HS-5 (cell line): ENCODE data around the gene TCTN3.
"Not testable (repeated sequence)": the region's sequence is repeated elsewhere in the genome, so short reads cannot be mapped to it uniquely, and the experiment has no call there.

Experiments used
- DNase-seq: peaks from one replicate; pipeline ENCODE4 v3.0.0-alpha.2; 2012; ENCODE audit warnings: low read depth

Gene TCTN3

GRCh38 chr10:95683966-95684365, 9.8 kb downstream of the TCTN3 start:
- DNase-seq, result no peak

- no peak for DNase-seq
Observed at GRCh38 chr10:95675403-95676116, 18.2 kb downstream of the TCTN3 start.

- no peak for DNase-seq
Observed at GRCh38 chr10:95674643-95675042, 19.1 kb downstream of the TCTN3 start.

- not testable (repeated sequence) for DNase-seq
Observed at GRCh38 chr10:95672641-95673040, 21.1 kb downstream of the TCTN3 start.

- DNase-seq, result no peak
Observed at GRCh38 chr10:95664543-95664942, 29.2 kb downstream of the TCTN3 start.

GRCh38 chr10:95663496-95663895, 30.2 kb downstream of the TCTN3 start:
- no peak for DNase-seq

GRCh38 chr10:95661818-95662217, 31.9 kb downstream of the TCTN3 start:
- no peak for DNase-seq

- DNase-seq, result no peak
Observed at GRCh38 chr10:95660283-95660682, 33.4 kb downstream of the TCTN3 start.

- no peak for DNase-seq
Observed at GRCh38 chr10:95657250-95657649, 36.5 kb downstream of the TCTN3 start.

GRCh38 chr10:95656291-95657164, 37.2 kb downstream of the TCTN3 start, which contains the start of gene ALDH18A1:
ALDH18A1 (minus strand) TSS chr10:95656711; CDS start chr10:95653377, 3,334 bp downstream.
- peak; percentile 59 for DNase-seq

- DNase-seq, result no peak
Observed at GRCh38 chr10:95655571-95656290, 38.0 kb downstream of the TCTN3 start.

- no peak for DNase-seq
Observed at GRCh38 chr10:95653895-95654294, 39.8 kb downstream of the TCTN3 start.

- no peak for DNase-seq
Observed at GRCh38 chr10:95651346-95652060, 42.2 kb downstream of the TCTN3 start.

GRCh38 chr10:95650232-95650631, 43.5 kb downstream of the TCTN3 start:
- no peak for DNase-seq

- no peak for DNase-seq
Observed at GRCh38 chr10:95648138-95648537, 45.6 kb downstream of the TCTN3 start.

- DNase-seq, result no peak
Observed at GRCh38 chr10:95646160-95646559, 47.6 kb downstream of the TCTN3 start.

- no peak for DNase-seq
Observed at GRCh38 chr10:95644901-95645300, 48.8 kb downstream of the TCTN3 start.

- no peak for DNase-seq
Observed at GRCh38 chr10:95640891-95641315, 52.8 kb downstream of the TCTN3 start.

GRCh38 chr10:95637911-95638310, 55.8 kb downstream of the TCTN3 start:
- DNase-seq, result no peak

GRCh38 chr10:95637140-95637539, 56.6 kb downstream of the TCTN3 start:
- DNase-seq, result no peak

GRCh38 chr10:95635319-95635733, 58.4 kb downstream of the TCTN3 start:
- no peak for DNase-seq

GRCh38 chr10:95628786-95629185, 64.9 kb downstream of the TCTN3 start:
- DNase-seq, result no peak
